Endothelial cell of umbilical vein (primary cell): Measurements from ENCODE around the gene TEF. TPM values are rescaled to one million over a fixed set of nuclear protein-coding genes. Genes with fewer than 3 reads are reported as not detected.

Experiments
- BruUV-seq: library from RNA; stranded (reverse); fragments of 400-500 nt; replicated peaks from 2 replicates; lab custom pipeline; 2021; lab: Mats Ljungman, UMichigan
- CTCF ChIA-PET: fragments of 300-600, 350-600 bp; sonication (Branson Sonifier 250); formaldehyde crosslinking; loops from one replicate; lab custom pipeline; 2021; ENCODE audit warnings: antibody characterized with exemption, inconsistent platforms; lab: Charles Lee
- POLR2A ChIA-PET: fragments of 300-600, 350-600 bp; sonication (Branson Sonifier 250); formaldehyde crosslinking; loops from one replicate; lab custom pipeline; 2021; ENCODE audit warnings: antibody characterized with exemption, inconsistent platforms; lab: Charles Lee
- DNase-seq: peaks from one replicate; pipeline ENCODE4 v3.0.0-alpha.2; 2011; ENCODE audit warnings: low read depth, low spot score
- FAIRE-seq: peaks from 2 replicates; lab custom pipeline; 2011; peaks lifted over from hg19 to GRCh38; lab: Jason Lieb, UNC
- H2AFZ ChIP-seq: 2 replicates; pipeline ENCODE4 v1.6.0; 2012; ENCODE audit warnings: low read depth, low read length, control low read depth, inconsistent platforms
- H3K27ac ChIP-seq: 2 replicates; pipeline ENCODE4 v1.5.1; 2011; ENCODE audit warnings: low read depth, mild to moderate bottlenecking, control low read depth, low read length, moderate library complexity; ENCODE audit not compliant: insufficient read depth
- H3K27me3 ChIP-seq, 2 experiments: 2 replicates each; pipeline versions ENCODE4 v1.6.0 to v1.6.1; 2011; ENCODE audit warnings: low read length in 2 of 2, mixed read lengths in 1 of 2; ENCODE audit not compliant: control insufficient read depth in 2 of 2, insufficient read depth in 2 of 2
- H3K36me3 ChIP-seq, 2 experiments: 2 replicates in 1 of 2; 3 replicates in 1 of 2; pipeline ENCODE4 v1.5.1; 2011; ENCODE audit warnings: low read length in 2 of 2, mild to moderate bottlenecking in 1 of 2, moderate library complexity in 1 of 2; ENCODE audit not compliant: control insufficient read depth in 2 of 2, insufficient read depth in 2 of 2; ENCODE audit errors: extremely low read depth in 1 of 2
- H3K4me1 ChIP-seq: 3 replicates; pipeline ENCODE4 v1.5.1; 2011; ENCODE audit warnings: mild to moderate bottlenecking, low read length; ENCODE audit not compliant: control insufficient read depth, insufficient read depth; ENCODE audit errors: extremely low read depth
- H3K4me2 ChIP-seq: 2 replicates; pipeline ENCODE4 v1.6.1; 2011; ENCODE audit warnings: low read length, control low read depth, mixed read lengths; ENCODE audit not compliant: insufficient read depth
- H3K4me3 ChIP-seq, 3 experiments: fragments of 200-600 bp in 1 of 3; sonication (generic), shearing (Covaris generic) in 1 of 3; replicated peaks in 1 of 3; 2 replicates each; pipeline ENCODE4 v1.5.1; 2011 to 2016; ENCODE audit warnings: control low read depth in 3 of 3, low read length in 3 of 3, mild to moderate bottlenecking in 2 of 3, inconsistent platforms in 1 of 3, low read depth in 1 of 3, moderate library complexity in 1 of 3; ENCODE audit not compliant: insufficient read depth in 1 of 3
- H3K79me2 ChIP-seq: 2 replicates; pipeline ENCODE4 v1.6.0; 2012; ENCODE audit warnings: low read length, inconsistent platforms; ENCODE audit not compliant: control insufficient read depth, insufficient read depth
- H3K9ac ChIP-seq: replicated peaks from 2 replicates; pipeline ENCODE3; 2011; ENCODE audit warnings: low read length, control low read depth; ENCODE audit not compliant: insufficient read depth; ENCODE audit errors: extremely low read depth
- H3K9me1 ChIP-seq: replicated peaks from 3 replicates; pipeline ENCODE4 v1.6.0; 2011; ENCODE audit warnings: mild to moderate bottlenecking, low read length; ENCODE audit not compliant: control insufficient read depth, insufficient read depth; ENCODE audit errors: extremely low read depth
- H3K9me3 ChIP-seq: replicated peaks from 2 replicates; pipeline ENCODE4 v1.5.1; 2012; ENCODE audit warnings: low read length, inconsistent platforms; ENCODE audit not compliant: control insufficient read depth, insufficient read depth
- H4K20me1 ChIP-seq: replicated peaks from 2 replicates; pipeline ENCODE3; 2011; ENCODE audit warnings: mild to moderate bottlenecking, low read length; ENCODE audit not compliant: control insufficient read depth, insufficient read depth; ENCODE audit errors: extremely low read depth
- CTCF ChIP-seq, 2 donors: IDR thresholded peaks; 1 replicate in 1 of 2; 2 replicates in 1 of 2; pipeline ENCODE4 v1.5.1; 2011; ENCODE audit warnings: low read length in 2 of 2, mild to moderate bottlenecking in 2 of 2, moderate library complexity in 2 of 2, control low read depth in 1 of 2, inconsistent platforms in 1 of 2, low read depth in 1 of 2; ENCODE audit not compliant: insufficient read depth in 1 of 2; ENCODE audit errors: extremely low read depth in 1 of 2
- EZH2 ChIP-seq: IDR thresholded peaks from 2 replicates; pipeline ENCODE4 v1.6.1; 2012; ENCODE audit warnings: borderline replicate concordance, low read depth, mild to moderate bottlenecking, moderate library complexity, low read length, inconsistent platforms; ENCODE audit not compliant: severe bottlenecking
- FOS ChIP-seq: IDR thresholded peaks from 2 replicates; pipeline ENCODE4 v1.6.1; 2011; ENCODE audit warnings: mild to moderate bottlenecking, low read length, moderate library complexity, borderline replicate concordance; ENCODE audit not compliant: insufficient read depth
- GATA2 ChIP-seq: IDR thresholded peaks from 2 replicates; pipeline ENCODE4 v1.7.0; 2011; ENCODE audit warnings: low read depth, mild to moderate bottlenecking, moderate library complexity, mixed read lengths, low read length; ENCODE audit not compliant: insufficient read length, insufficient read depth
- JUN ChIP-seq: IDR thresholded peaks from 2 replicates; pipeline ENCODE4 v1.6.1; 2011; ENCODE audit warnings: borderline replicate concordance, low read depth; ENCODE audit not compliant: insufficient read length, insufficient read depth
- MAX ChIP-seq: IDR thresholded peaks from 2 replicates; pipeline ENCODE4 v1.6.1; 2011; ENCODE audit not compliant: insufficient read depth, insufficient read length
- MYC ChIP-seq: IDR thresholded peaks from one replicate; pipeline ENCODE4 v1.6.1; 2011; ENCODE audit warnings: mild to moderate bottlenecking, low read depth, low read length
- POLR2A ChIP-seq: IDR thresholded peaks from 2 replicates; pipeline ENCODE4 v1.6.1; 2012; ENCODE audit warnings: low read depth, mild to moderate bottlenecking, control low read depth, low read length
- POLR2AphosphoS5 ChIP-seq: IDR thresholded peaks from 2 replicates; pipeline ENCODE4 v1.6.1; 2012; ENCODE audit warnings: low read depth, mild to moderate bottlenecking, control low read depth, low read length, moderate library complexity; ENCODE audit not compliant: insufficient read depth
- dilution Hi-C: fragments of 300-500 bp; cut with MboI; formaldehyde crosslinking; loops from one replicate; pipeline ENCODE4 v1.15.0; 2019; ENCODE audit warnings: low sequenced_read_pairs; ENCODE audit not compliant: extremely low pct_ligation_motif_present
- intact Hi-C: fragments of 100-400 bp; cut with micrococcal nuclease; formaldehyde crosslinking; loops from one replicate; pipeline ENCODE4 v1.10.0; 2022
- polyA plus RNA-seq, 4 experiments: library from polyadenylated mRNA; depleted of rRNA in 3 of 4; stranded (reverse) in 3 of 4; unstranded in 1 of 4; fragments of >200 nt; gene quantifications; 2 replicates each; pipeline versions ENCODE4 v1.2.1 to v1.2.3, GENCODE V29; 2011 to 2012; ENCODE audit warnings: missing spikeins in 1 of 4
- total RNA-seq: library from RNA; stranded (reverse); gene quantifications from 2 replicates; pipeline ENCODE4 v1.2.3, GENCODE V29; 2021

Gene TEF
- total and polyA plus RNA-seq, 2 donors (not counting 3 experiments of a cell fraction or from before 2014, with no cell fraction given): 2.2 to 4.0 TPM

- BruUV-seq: TSS peak; percentile 58
- TF ChIP-seq MYC (no peak), CTCF (IDR thresholded peaks at IDR 0.05; ENCODE audit: extremely low read depth in 1 of 2, insufficient read depth in 1 of 2, low read depth in 1 of 2, low read length in 2 of 2) (no peak), MAX (no peak), POLR2AphosphoS5 (no peak)
- no peaks in the 10 kb centered on the region for H3K4me1 ChIP-seq
- no peaks in the 10 kb centered on the region for H3K9me3 ChIP-seq
- ChIA-PET POLR2A (no interaction called here), CTCF (no interaction called here)
- no peaks in the 10 kb centered on the region for H3K79me2 ChIP-seq
- intact Hi-C loops: no loop called here
- no peak overlapping the region for H3K27ac ChIP-seq
- no peaks in the 10 kb centered on the region for H3K9me1 ChIP-seq
- H4K20me1 ChIP-seq: no peaks in the 10 kb centered on the region
- H3K4me3 ChIP-seq: no peak overlapping the region
- DNase-seq (no peak), FAIRE-seq (no peak)
- no peaks in the 10 kb centered on the region for H3K27me3 ChIP-seq
- no peak overlapping the region for H3K9ac ChIP-seq
- H3K36me3 ChIP-seq: peaks cover 0 to 38% of the 10 kb centered on the region in 2 experiments
- H2AFZ ChIP-seq: no peak overlapping the region
- no peak overlapping the region for H3K4me2 ChIP-seq
- dilution Hi-C loops: no loop called here
Measured at GRCh38 chr22:41359376-41359775, 22.4 kb upstream of the TEF start.

- dilution Hi-C loops: no loop called here
- no peak for FAIRE-seq
Measured at GRCh38 chr22:41360126-41360525, 21.6 kb upstream of the TEF start.

More at GRCh38 chr22:41360126-41360525, 21.6 kb upstream of the TEF start:
- H3K4me3 ChIP-seq: no peak overlapping the region
- H3K36me3 ChIP-seq: peaks cover 0 to 30% of the 10 kb centered on the region in 2 experiments
- H3K4me1 ChIP-seq: no peaks in the 10 kb centered on the region
- BruUV-seq: no TSS peak
- H4K20me1 ChIP-seq: no peaks in the 10 kb centered on the region
- POLR2A ChIA-PET: interaction anchor here (0.6 kb wide), 1 partner anchor 390 kb away, joined by 9 read pairs; no protein-coding TSS in a partner anchor
- no peaks in the 10 kb centered on the region for H3K79me2 ChIP-seq
- no peak overlapping the region for H3K4me2 ChIP-seq
- H3K27me3 ChIP-seq: no peaks in the 10 kb centered on the region
- CTCF ChIA-PET: interaction anchor here (0.9 to 2.0 kb wide), 2 partner anchors 12 to 16 kb away, joined by 3 to 5 read pairs; no protein-coding TSS in a partner anchor
- H3K9me1 ChIP-seq: no peaks in the 10 kb centered on the region
- intact Hi-C loops: loop anchor here (10.0 kb wide), 1 partner anchor 165 kb away; no protein-coding TSS in a partner anchor
- no peak overlapping the region for H3K27ac ChIP-seq
- H3K9me3 ChIP-seq: no peaks in the 10 kb centered on the region
- DNase-seq: no peak
- H2AFZ ChIP-seq: no peak overlapping the region
- H3K9ac ChIP-seq: no peak overlapping the region
- no peak for TF ChIP-seq MAX
- no peak for TF ChIP-seq MYC
- TF ChIP-seq JUN: no peak
- TF ChIP-seq EZH2: no peak
- TF ChIP-seq POLR2AphosphoS5: no peak
- TF ChIP-seq CTCF (IDR thresholded peaks at IDR 0.05; ENCODE audit: extremely low read depth in 1 of 2, insufficient read depth in 1 of 2, low read depth in 1 of 2, low read length in 2 of 2): no peak
- TF ChIP-seq POLR2A: no peak
- TF ChIP-seq GATA2: no peak
- no peak for TF ChIP-seq FOS
